ENCODE results near the gene CABLES1. TPM values are rescaled to one million over a fixed set of nuclear protein-coding genes. Genes with fewer than 3 reads are reported as not detected.

The CABLES1 gene
- total RNA-seq, 2 donors from 2014 or later, result 2.7 to 5.8 TPM

DNA sequence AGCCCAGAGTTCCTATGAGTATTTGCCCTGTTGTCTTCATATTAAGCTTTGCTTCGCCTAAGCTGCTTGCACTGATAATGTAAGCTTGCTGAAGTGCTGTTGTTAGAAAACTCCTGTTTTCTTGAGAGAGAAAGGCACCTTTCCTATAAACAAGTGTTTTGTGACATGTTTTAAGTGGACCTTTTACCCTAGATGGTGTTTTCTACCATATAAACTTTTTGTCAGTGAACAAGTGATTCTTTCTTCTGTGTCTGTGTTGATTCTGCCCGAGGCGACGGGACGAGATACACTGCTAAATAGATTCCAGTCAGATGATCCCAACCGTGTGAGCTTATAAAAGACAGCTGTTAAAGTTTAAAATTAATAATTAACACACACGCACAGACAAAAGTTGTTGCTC is 24.1 kb downstream of the CABLES1 start:
- Mint-ChIP-seq H3K4me3 (no peak overlapping the region), H3K27ac (no peak overlapping the region), H3K9me3 (no peaks in the 10 kb centered on the region), H3K36me3 (ENCODE audit: low read depth) (no peaks in the 10 kb centered on the region), H3K4me1 (no peaks in the 10 kb centered on the region), H3K27me3 (no peaks in the 10 kb centered on the region)
- no peak for ATAC-seq (replicated peaks)

GRCh38 chr18:23162473-23162872 is 27.2 kb downstream of the CABLES1 start:
- peak overlapping the region; percentile 3 for H3K27ac Mint-ChIP-seq
- no peak for ATAC-seq (replicated peaks)
- H3K4me1 Mint-ChIP-seq, result no peaks in the 10 kb centered on the region
- no peak overlapping the region for H3K4me3 Mint-ChIP-seq
- H3K36me3 Mint-ChIP-seq (ENCODE audit: low read depth), result no peaks in the 10 kb centered on the region
- H3K9me3 Mint-ChIP-seq, result no peaks in the 10 kb centered on the region
- peaks cover 4% of the 10 kb centered on the region for H3K27me3 Mint-ChIP-seq

DNA sequence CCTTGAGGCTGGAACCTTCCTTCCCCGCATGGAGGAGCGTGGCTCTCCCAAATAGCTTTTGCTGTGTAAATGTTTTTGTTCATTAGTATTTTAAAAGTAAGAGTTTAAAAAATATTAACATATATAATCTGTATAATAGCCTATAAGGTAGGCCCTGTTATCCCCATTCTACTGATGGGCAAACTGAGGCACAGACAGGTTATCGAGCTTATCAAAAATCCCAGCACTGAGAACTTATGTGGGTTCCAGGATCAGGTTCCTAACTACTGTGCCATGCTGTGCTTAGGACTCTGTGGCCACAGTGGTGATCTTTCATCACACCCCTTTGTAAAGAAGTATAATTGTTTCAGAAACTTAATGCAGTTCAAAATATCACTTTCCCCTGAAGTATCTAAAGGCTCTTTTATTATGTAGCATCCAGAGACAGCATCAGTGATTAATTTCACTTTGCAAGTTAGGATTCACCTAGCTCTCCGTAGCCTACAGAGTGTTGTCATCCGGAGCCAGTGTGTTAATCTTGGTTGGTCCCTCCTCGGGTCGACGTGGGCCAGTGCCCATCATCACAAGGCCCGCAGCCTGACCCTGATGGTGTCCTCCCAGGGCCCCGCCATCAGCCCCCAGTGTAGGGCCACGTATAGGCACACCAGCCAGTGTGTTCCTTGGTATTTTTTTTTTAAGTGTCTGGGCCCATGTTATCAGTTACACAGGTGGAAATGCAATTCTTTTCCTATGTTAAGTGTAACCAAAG is 28.7 kb downstream of the CABLES1 start:
- ATAC-seq (replicated peaks), result no peak
- H3K27ac Mint-ChIP-seq, result no peak overlapping the region

GRCh38 chr18:23165271-23166068 is 30.2 kb downstream of the CABLES1 start:
- Mint-ChIP-seq H3K27me3 (peaks cover 8% of the 10 kb centered on the region), H3K4me1 (no peaks in the 10 kb centered on the region), H3K4me3 (no peak overlapping the region), H3K27ac (no peak overlapping the region), H3K36me3 (ENCODE audit: low read depth) (no peaks in the 10 kb centered on the region), H3K9me3 (no peaks in the 10 kb centered on the region)
- ATAC-seq (replicated peaks), result no peak

More for the DNA sequence above, 28.7 kb downstream of the CABLES1 start:
- Mint-ChIP-seq H3K4me1 (no peaks in the 10 kb centered on the region), H3K36me3 (ENCODE audit: low read depth) (no peaks in the 10 kb centered on the region), H3K27me3 (peaks cover 4% of the 10 kb centered on the region), H3K4me3 (no peak overlapping the region), H3K9me3 (no peaks in the 10 kb centered on the region)

GRCh38 chr18:23166891-23167541 is 31.7 kb downstream of the CABLES1 start:
- no peak for ATAC-seq (replicated peaks)
- Mint-ChIP-seq H3K27ac (no peak overlapping the region), H3K4me1 (no peaks in the 10 kb centered on the region), H3K36me3 (ENCODE audit: low read depth) (no peaks in the 10 kb centered on the region), H3K9me3 (no peaks in the 10 kb centered on the region), H3K27me3 (peaks cover 8% of the 10 kb centered on the region), H3K4me3 (no peak overlapping the region)

DNA sequence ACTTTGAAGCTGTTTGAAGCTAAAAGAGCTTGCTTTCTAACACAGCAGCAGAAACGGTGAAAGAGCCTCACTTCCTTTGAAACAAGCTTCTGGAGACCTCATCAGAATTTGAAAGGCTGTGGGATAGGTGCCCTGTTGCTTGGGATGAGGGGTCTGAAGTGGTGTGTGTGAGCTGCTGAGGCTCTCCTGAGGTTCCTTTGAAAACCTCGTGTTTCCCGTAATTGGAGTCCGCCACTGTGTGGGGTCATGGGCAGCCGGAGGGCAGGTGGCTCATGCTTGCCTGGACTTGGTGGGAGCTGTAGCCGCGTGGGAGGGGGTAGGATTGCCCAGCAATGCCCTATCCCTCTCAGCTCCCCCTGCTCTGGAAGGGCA is 34.4 kb downstream of the CABLES1 start:
- Mint-ChIP-seq H3K4me3 (no peak overlapping the region), H3K9me3 (no peaks in the 10 kb centered on the region), H3K27ac (no peak overlapping the region), H3K27me3 (peaks cover 8% of the 10 kb centered on the region), H3K4me1 (no peaks in the 10 kb centered on the region), H3K36me3 (ENCODE audit: low read depth) (no peaks in the 10 kb centered on the region)
- ATAC-seq (replicated peaks), result no peak

DNA sequence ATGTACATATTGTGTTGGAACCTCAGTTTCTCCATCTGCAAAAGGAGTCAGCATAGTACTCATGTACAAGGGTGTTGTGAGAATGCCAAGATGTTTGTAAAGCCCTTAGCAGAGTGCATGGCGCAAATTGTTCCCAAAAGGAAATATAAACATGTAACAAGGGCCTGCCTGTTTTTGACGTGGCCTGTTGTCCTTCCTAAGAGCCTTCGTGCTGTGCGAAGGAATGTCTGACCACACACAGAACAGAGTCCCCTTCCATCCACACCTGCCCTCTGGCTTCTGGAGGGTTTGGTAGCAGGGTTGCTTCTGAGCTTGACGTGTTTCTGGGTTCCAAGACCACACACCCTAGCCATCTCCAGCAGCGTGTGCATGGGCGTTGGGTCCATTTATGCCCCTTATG is 34.9 kb downstream of the CABLES1 start:
- Mint-ChIP-seq H3K27ac (no peak overlapping the region), H3K4me3 (no peak overlapping the region)

GRCh38 chr18:23171581-23172156 is 36.4 kb downstream of the CABLES1 start:
- no peak overlapping the region for H3K4me3 Mint-ChIP-seq
- H3K36me3 Mint-ChIP-seq (ENCODE audit: low read depth), result no peaks in the 10 kb centered on the region
- peaks cover 8% of the 10 kb centered on the region for H3K27me3 Mint-ChIP-seq
- no peaks in the 10 kb centered on the region for H3K9me3 Mint-ChIP-seq
- no peak for ATAC-seq (replicated peaks)
- no peak overlapping the region for H3K27ac Mint-ChIP-seq
- H3K4me1 Mint-ChIP-seq, result no peaks in the 10 kb centered on the region

More for the DNA sequence above, 34.9 kb downstream of the CABLES1 start:
- H3K4me1 Mint-ChIP-seq, result no peaks in the 10 kb centered on the region
- ATAC-seq (replicated peaks), result no peak
- no peaks in the 10 kb centered on the region for H3K36me3 Mint-ChIP-seq (ENCODE audit: low read depth)
- no peaks in the 10 kb centered on the region for H3K9me3 Mint-ChIP-seq
- peaks cover 8% of the 10 kb centered on the region for H3K27me3 Mint-ChIP-seq

DNA sequence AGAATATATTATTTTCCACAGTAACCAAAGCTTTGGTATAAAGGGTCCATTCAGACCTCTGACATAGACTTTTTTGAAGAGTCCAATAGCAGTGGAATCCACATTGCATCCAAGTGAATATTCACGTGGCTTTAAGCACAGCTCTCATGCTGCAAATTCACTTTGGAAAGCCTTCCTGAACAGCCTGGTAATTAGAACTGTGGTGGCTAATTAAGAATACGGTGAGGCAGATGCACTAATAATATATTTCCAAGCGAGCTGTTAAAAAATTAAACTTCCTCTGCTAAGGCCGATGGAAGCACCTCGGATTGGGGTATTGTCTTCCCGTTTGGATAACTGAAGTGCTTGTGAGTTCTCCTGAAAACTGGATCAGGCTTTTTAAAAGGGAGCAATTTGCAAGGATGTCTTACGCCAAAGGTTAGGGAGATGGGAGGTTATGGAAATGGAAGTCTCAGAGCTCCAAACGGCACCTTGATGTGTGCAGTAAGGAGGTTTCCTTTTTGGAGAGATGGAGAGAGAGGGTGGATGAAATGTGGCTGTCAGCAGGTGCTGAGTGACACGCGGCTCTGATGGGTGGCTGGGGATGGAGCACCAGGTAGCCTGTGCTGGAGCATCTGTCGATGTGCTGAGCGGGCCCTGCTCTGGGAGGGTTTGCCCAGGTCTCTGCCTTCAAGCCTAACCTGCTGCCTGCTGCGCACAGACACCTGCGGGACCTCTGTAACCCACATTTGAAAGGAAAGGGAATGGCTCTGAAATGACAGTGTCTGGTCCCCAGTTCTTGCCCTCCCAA is 37.5 kb downstream of the CABLES1 start:
- no peaks in the 10 kb centered on the region for H3K9me3 Mint-ChIP-seq
- no peak overlapping the region for H3K27ac Mint-ChIP-seq
- H3K27me3 Mint-ChIP-seq, result peaks cover 6% of the 10 kb centered on the region
- no peak for ATAC-seq (replicated peaks)
- H3K4me3 Mint-ChIP-seq, result no peak overlapping the region
- H3K36me3 Mint-ChIP-seq (ENCODE audit: low read depth), result no peaks in the 10 kb centered on the region
- no peaks in the 10 kb centered on the region for H3K4me1 Mint-ChIP-seq

GRCh38 chr18:23173912-23174311 is 38.6 kb downstream of the CABLES1 start:
- Mint-ChIP-seq H3K27ac (no peak overlapping the region), H3K4me1 (no peaks in the 10 kb centered on the region), H3K9me3 (no peaks in the 10 kb centered on the region), H3K27me3 (peaks cover 6% of the 10 kb centered on the region), H3K4me3 (no peak overlapping the region), H3K36me3 (ENCODE audit: low read depth) (no peaks in the 10 kb centered on the region)
- ATAC-seq (replicated peaks), result no peak

DNA sequence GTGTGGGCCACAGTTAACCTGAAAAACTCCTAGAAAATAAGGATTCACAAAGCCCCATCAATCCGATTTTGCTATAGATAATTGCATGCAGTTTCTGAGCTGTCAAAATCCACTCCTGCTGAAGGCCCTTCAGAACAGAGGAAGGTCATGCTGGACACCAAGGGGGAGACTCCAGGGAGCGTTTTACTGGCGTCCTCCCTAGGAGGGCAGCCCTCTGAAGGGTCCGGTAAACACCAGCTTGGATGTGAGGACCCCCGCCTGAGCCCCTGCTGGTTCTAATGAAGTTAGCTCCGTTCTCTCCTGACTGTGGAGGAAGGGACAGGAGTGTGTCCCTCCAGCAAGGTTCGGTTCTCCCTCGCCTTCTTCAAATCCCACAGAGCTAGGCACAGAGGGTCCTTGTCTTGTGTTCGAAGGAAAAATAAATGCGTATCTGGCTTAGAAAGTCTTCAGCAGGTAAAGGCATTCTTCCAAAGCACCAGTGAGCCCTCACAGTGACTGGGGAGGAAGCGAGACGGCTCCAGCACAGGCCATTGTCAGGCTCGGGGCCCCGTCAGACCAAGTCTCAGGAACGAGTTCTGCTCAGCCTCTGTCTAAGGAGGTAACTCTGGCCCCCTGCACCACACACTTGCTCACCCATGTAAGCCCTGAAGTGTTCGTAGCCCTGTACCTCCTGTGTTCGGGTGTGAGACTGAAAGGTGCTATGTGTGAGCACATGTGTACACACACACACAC is 41.6 kb downstream of the CABLES1 start:
- ATAC-seq (replicated peaks), result no peak
- H3K27ac Mint-ChIP-seq, result no peak overlapping the region
- no peaks in the 10 kb centered on the region for H3K9me3 Mint-ChIP-seq
- no peak overlapping the region for H3K4me3 Mint-ChIP-seq
- peaks cover 3% of the 10 kb centered on the region for H3K27me3 Mint-ChIP-seq
- no peaks in the 10 kb centered on the region for H3K36me3 Mint-ChIP-seq (ENCODE audit: low read depth)
- no peaks in the 10 kb centered on the region for H3K4me1 Mint-ChIP-seq

- H3K27me3 Mint-ChIP-seq, result peaks cover 3% of the 10 kb centered on the region
- H3K4me1 Mint-ChIP-seq, result no peaks in the 10 kb centered on the region
- H3K4me3 Mint-ChIP-seq, result no peak overlapping the region
- no peaks in the 10 kb centered on the region for H3K9me3 Mint-ChIP-seq
- no peaks in the 10 kb centered on the region for H3K36me3 Mint-ChIP-seq (ENCODE audit: low read depth)
- no peak for ATAC-seq (replicated peaks)
- H3K27ac Mint-ChIP-seq, result no peak overlapping the region
Observed at GRCh38 chr18:23177433-23178072, 42.3 kb downstream of the CABLES1 start.

DNA sequence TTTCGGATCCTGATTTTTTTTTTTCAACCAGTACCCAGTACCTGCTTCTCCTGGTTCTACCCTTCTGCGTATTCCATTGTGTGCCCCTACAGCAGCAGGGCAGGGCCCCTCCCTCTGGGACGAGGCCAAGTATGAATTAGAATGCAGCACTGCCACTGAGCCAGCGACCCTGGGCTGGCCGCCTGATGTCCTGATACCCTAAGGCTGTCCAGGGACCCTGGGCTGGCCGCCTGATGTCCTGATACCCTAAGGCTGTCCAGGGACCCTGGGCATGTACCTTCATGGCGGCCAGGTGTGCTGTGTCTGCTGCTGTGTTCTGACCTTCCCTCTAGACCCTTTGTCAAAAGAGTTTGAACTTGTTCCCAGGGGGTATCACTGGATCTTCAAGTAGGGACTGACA is 42.9 kb downstream of the CABLES1 start:
- H3K4me3 Mint-ChIP-seq, result no peak overlapping the region
- no peak overlapping the region for H3K27ac Mint-ChIP-seq
- H3K9me3 Mint-ChIP-seq, result no peaks in the 10 kb centered on the region
- H3K4me1 Mint-ChIP-seq, result no peaks in the 10 kb centered on the region
- ATAC-seq (replicated peaks), result no peak
- H3K36me3 Mint-ChIP-seq (ENCODE audit: low read depth), result no peaks in the 10 kb centered on the region
- H3K27me3 Mint-ChIP-seq, result peaks cover 3% of the 10 kb centered on the region
